Panc1 (cell line): ENCODE results near the gene MAP6D1.

ENCODE experiments used
- CTCF ChIP-seq: fragments of 450-650 bp; IDR thresholded peaks from 2 replicates; pipeline ENCODE4 v1.5.1; 2017; ENCODE audit warnings: mild to moderate bottlenecking
- POLR2AphosphoS5 ChIP-seq: IDR thresholded peaks from 2 replicates; pipeline ENCODE4 v1.6.1; 2012; ENCODE audit warnings: mild to moderate bottlenecking, low read depth, low read length, moderate library complexity
- TF ChIP-seq, protein P1 (sequence below), 2 experiments: IDR thresholded peaks; 2 replicates each; pipeline ENCODE4 v1.6.1; 2011 to 2012; ENCODE audit warnings: low read depth in 2 of 2, control low read depth in 1 of 2, low read length in 1 of 2, mild to moderate bottlenecking in 1 of 2, moderate library complexity in 1 of 2; ENCODE audit not compliant: insufficient read depth in 1 of 2

DNA sequence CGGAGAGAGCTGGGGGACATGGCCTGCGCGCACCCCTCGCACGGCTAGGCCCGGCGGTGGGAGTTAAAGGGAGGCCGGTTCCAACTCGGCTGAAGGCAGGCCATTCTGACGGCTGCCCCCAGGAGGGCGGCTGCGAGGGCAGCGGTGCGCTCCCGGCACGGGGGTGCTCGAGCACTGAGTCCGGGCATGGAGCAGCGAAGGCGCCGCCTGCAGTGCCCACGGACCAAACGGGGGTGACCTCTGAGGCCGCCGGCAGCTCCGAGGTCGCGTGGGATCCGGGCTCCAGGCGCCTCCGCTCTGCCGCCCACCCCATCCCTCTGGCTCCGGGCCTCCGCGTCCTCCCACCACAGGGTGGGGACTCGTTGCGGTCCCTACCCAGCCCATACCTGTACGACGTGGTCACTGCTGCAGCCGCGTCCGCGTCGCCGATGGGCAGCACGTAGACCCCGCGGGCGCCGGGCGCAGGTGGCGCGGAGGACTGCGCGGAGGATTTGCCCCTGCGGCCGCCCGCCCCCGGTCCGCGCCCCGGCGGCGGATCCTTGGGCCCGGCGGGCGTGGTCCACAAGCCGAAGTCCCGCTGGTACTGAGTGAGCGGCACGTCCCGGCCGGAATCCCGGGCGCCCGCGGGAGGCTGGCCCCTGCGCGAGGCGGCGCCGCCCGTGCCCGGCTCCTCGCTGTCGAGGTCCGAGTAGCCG, 469 bp downstream of the MAP6D1 start:
- TF ChIP-seq CTCF (no peak), POLR2AphosphoS5 (no peak)
- TF ChIP-seq, protein P1, sequence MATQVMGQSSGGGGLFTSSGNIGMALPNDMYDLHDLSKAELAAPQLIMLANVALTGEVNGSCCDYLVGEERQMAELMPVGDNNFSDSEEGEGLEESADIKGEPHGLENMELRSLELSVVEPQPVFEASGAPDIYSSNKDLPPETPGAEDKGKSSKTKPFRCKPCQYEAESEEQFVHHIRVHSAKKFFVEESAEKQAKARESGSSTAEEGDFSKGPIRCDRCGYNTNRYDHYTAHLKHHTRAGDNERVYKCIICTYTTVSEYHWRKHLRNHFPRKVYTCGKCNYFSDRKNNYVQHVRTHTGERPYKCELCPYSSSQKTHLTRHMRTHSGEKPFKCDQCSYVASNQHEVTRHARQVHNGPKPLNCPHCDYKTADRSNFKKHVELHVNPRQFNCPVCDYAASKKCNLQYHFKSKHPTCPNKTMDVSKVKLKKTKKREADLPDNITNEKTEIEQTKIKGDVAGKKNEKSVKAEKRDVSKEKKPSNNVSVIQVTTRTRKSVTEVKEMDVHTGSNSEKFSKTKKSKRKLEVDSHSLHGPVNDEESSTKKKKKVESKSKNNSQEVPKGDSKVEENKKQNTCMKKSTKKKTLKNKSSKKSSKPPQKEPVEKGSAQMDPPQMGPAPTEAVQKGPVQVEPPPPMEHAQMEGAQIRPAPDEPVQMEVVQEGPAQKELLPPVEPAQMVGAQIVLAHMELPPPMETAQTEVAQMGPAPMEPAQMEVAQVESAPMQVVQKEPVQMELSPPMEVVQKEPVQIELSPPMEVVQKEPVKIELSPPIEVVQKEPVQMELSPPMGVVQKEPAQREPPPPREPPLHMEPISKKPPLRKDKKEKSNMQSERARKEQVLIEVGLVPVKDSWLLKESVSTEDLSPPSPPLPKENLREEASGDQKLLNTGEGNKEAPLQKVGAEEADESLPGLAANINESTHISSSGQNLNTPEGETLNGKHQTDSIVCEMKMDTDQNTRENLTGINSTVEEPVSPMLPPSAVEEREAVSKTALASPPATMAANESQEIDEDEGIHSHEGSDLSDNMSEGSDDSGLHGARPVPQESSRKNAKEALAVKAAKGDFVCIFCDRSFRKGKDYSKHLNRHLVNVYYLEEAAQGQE (IDR thresholded peaks at IDR 0.05; ENCODE audit: insufficient read depth in 1 of 2, low read depth in 2 of 2, low read length in 1 of 2): no peak
